IPS-15b (cell line): ENCODE data around the gene NFIB.

ENCODE experiments used
- H3K27me3 ChIP-seq: one replicate; pipeline ENCODE4 v1.6.1; 2013; ENCODE audit warnings: low read length; ENCODE audit not compliant: control insufficient read depth, insufficient read depth
- H3K36me3 ChIP-seq: one replicate; pipeline ENCODE4 v1.6.1; 2013; ENCODE audit warnings: low read length; ENCODE audit not compliant: control insufficient read depth, insufficient read depth
- H3K4me1 ChIP-seq: one replicate; pipeline ENCODE4 v1.6.1; 2013; ENCODE audit warnings: mild to moderate bottlenecking, low read length; ENCODE audit not compliant: control insufficient read depth, insufficient read depth
- H3K4me3 ChIP-seq: one replicate; pipeline ENCODE4 v1.5.1; 2013; ENCODE audit warnings: low read depth, low read length
- H3K9ac ChIP-seq: one replicate; pipeline ENCODE4 v1.6.1; 2013; ENCODE audit warnings: low read depth, mild to moderate bottlenecking, low read length
- H3K9me3 ChIP-seq: one replicate; pipeline ENCODE4 v1.6.1; 2013; ENCODE audit warnings: mild to moderate bottlenecking, low read length; ENCODE audit not compliant: control insufficient read depth, insufficient read depth

NFIB gene

GRCh38 chr9:14193328-14193990 lies 120.5 kb downstream of the NFIB start:
- Histone ChIP-seq H3K4me1 (no peaks in the 10 kb centered on the region), H3K27me3 (no peaks in the 10 kb centered on the region)

GRCh38 chr9:14192556-14192955 lies 121.4 kb downstream of the NFIB start:
- H3K4me1 ChIP-seq: no peaks in the 10 kb centered on the region
- H3K9ac ChIP-seq: no peak overlapping the region
- H3K36me3 ChIP-seq: no peaks in the 10 kb centered on the region
- H3K4me3 ChIP-seq: no peak overlapping the region
- no peaks in the 10 kb centered on the region for H3K9me3 ChIP-seq
- H3K27me3 ChIP-seq: no peaks in the 10 kb centered on the region

More at GRCh38 chr9:14193328-14193990, 120.5 kb downstream of the NFIB start:
- Histone ChIP-seq H3K9me3 (no peaks in the 10 kb centered on the region), H3K4me3 (no peak overlapping the region), H3K36me3 (no peaks in the 10 kb centered on the region), H3K9ac (no peak overlapping the region)

- H3K4me3 ChIP-seq: no peak overlapping the region
- no peaks in the 10 kb centered on the region for H3K9me3 ChIP-seq
- H3K9ac ChIP-seq: no peak overlapping the region
- no peaks in the 10 kb centered on the region for H3K36me3 ChIP-seq
- no peaks in the 10 kb centered on the region for H3K4me1 ChIP-seq
- no peaks in the 10 kb centered on the region for H3K27me3 ChIP-seq
Measured at GRCh38 chr9:14191512-14191911, 122.4 kb downstream of the NFIB start.

- H3K4me3 ChIP-seq: no peak overlapping the region
- H3K36me3 ChIP-seq: no peaks in the 10 kb centered on the region
- no peaks in the 10 kb centered on the region for H3K27me3 ChIP-seq
- no peak overlapping the region for H3K9ac ChIP-seq
- H3K9me3 ChIP-seq: no peaks in the 10 kb centered on the region
- no peaks in the 10 kb centered on the region for H3K4me1 ChIP-seq
Measured at GRCh38 chr9:14190240-14190639, 123.7 kb downstream of the NFIB start.

GRCh38 chr9:14189578-14189977 lies 124.4 kb downstream of the NFIB start:
- Histone ChIP-seq H3K36me3 (no peaks in the 10 kb centered on the region), H3K27me3 (no peaks in the 10 kb centered on the region), H3K4me3 (no peak overlapping the region), H3K4me1 (no peaks in the 10 kb centered on the region), H3K9ac (no peak overlapping the region), H3K9me3 (no peaks in the 10 kb centered on the region)

GRCh38 chr9:14189146-14189545 lies 124.8 kb downstream of the NFIB start:
- Histone ChIP-seq H3K9ac (no peak overlapping the region), H3K4me1 (no peaks in the 10 kb centered on the region), H3K4me3 (no peak overlapping the region), H3K9me3 (no peaks in the 10 kb centered on the region), H3K36me3 (no peaks in the 10 kb centered on the region), H3K27me3 (no peaks in the 10 kb centered on the region)

GRCh38 chr9:14188538-14188937 lies 125.4 kb downstream of the NFIB start:
- Histone ChIP-seq H3K27me3 (no peaks in the 10 kb centered on the region), H3K4me3 (no peak overlapping the region), H3K4me1 (no peaks in the 10 kb centered on the region), H3K9me3 (no peaks in the 10 kb centered on the region), H3K36me3 (no peaks in the 10 kb centered on the region), H3K9ac (no peak overlapping the region)

GRCh38 chr9:14188011-14188410 lies 125.9 kb downstream of the NFIB start:
- H3K4me3 ChIP-seq: no peak overlapping the region

GRCh38 chr9:14186096-14186495 lies 127.8 kb downstream of the NFIB start:
- no peaks in the 10 kb centered on the region for H3K9me3 ChIP-seq
- H3K27me3 ChIP-seq: no peaks in the 10 kb centered on the region
- H3K36me3 ChIP-seq: no peaks in the 10 kb centered on the region
- H3K4me3 ChIP-seq: no peak overlapping the region
- no peaks in the 10 kb centered on the region for H3K4me1 ChIP-seq
- H3K9ac ChIP-seq: no peak overlapping the region

More at GRCh38 chr9:14188011-14188410, 125.9 kb downstream of the NFIB start:
- Histone ChIP-seq H3K4me1 (no peaks in the 10 kb centered on the region), H3K9ac (no peak overlapping the region), H3K36me3 (no peaks in the 10 kb centered on the region), H3K9me3 (no peaks in the 10 kb centered on the region), H3K27me3 (no peaks in the 10 kb centered on the region)

- H3K9ac ChIP-seq: no peak overlapping the region
- H3K4me3 ChIP-seq: no peak overlapping the region
- H3K4me1 ChIP-seq: no peaks in the 10 kb centered on the region
- H3K36me3 ChIP-seq: no peaks in the 10 kb centered on the region
- H3K9me3 ChIP-seq: no peaks in the 10 kb centered on the region
- H3K27me3 ChIP-seq: no peaks in the 10 kb centered on the region
Measured at GRCh38 chr9:14185016-14185415, 128.9 kb downstream of the NFIB start.

- Histone ChIP-seq H3K9me3 (no peaks in the 10 kb centered on the region), H3K36me3 (no peaks in the 10 kb centered on the region), H3K4me3 (no peak overlapping the region), H3K4me1 (no peaks in the 10 kb centered on the region), H3K9ac (no peak overlapping the region), H3K27me3 (no peaks in the 10 kb centered on the region)
Measured at GRCh38 chr9:14183001-14183400, 130.9 kb downstream of the NFIB start.

- H3K4me1 ChIP-seq: no peaks in the 10 kb centered on the region
- H3K9me3 ChIP-seq: no peaks in the 10 kb centered on the region
- no peak overlapping the region for H3K9ac ChIP-seq
- no peaks in the 10 kb centered on the region for H3K36me3 ChIP-seq
- no peaks in the 10 kb centered on the region for H3K27me3 ChIP-seq
- no peak overlapping the region for H3K4me3 ChIP-seq
Measured at GRCh38 chr9:14180960-14181537, 132.9 kb downstream of the NFIB start.
